22Rv1 (cell line): Measurements from ENCODE around the gene SIL1.

Source experiments
- ZFX ChIP-seq: fragments of 450-650 bp; IDR thresholded peaks from 2 replicates; pipeline ENCODE4 v1.6.1; 2017; ENCODE audit warnings: antibody characterized with exemption, borderline replicate concordance
- TF ChIP-seq, protein P1 (sequence below): fragments of 450-650 bp; IDR thresholded peaks from 2 replicates; pipeline ENCODE4 v1.5.1; 2017; ENCODE audit warnings: mild to moderate bottlenecking

DNA sequence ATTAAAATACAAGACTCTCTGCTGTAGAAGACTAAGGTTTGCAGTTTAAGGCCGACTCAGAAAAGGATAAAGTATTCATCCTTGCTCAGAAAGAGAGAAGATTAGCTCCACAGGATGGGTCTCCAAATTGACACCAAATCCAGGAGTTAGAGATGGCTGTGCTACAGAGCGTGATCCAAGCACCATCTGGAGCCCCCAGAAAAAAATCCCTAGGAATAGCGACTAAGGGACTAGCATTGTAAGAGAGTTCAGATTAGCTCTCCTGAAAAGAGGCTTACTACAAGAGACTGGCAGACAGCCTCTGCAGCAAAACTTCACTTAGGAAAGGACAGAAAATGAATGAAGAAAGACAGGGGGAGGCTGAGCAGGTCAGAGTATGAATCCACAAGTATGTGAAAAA is 3.7 kb downstream of the SIL1 start:
- TF ChIP-seq, protein P1, sequence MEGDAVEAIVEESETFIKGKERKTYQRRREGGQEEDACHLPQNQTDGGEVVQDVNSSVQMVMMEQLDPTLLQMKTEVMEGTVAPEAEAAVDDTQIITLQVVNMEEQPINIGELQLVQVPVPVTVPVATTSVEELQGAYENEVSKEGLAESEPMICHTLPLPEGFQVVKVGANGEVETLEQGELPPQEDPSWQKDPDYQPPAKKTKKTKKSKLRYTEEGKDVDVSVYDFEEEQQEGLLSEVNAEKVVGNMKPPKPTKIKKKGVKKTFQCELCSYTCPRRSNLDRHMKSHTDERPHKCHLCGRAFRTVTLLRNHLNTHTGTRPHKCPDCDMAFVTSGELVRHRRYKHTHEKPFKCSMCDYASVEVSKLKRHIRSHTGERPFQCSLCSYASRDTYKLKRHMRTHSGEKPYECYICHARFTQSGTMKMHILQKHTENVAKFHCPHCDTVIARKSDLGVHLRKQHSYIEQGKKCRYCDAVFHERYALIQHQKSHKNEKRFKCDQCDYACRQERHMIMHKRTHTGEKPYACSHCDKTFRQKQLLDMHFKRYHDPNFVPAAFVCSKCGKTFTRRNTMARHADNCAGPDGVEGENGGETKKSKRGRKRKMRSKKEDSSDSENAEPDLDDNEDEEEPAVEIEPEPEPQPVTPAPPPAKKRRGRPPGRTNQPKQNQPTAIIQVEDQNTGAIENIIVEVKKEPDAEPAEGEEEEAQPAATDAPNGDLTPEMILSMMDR, result no peak
- TF ChIP-seq ZFX, result no peak
